Fibroblast of villous mesenchyme (primary cell): Measurements from ENCODE around the gene PLAC8. TPM values are rescaled to one million over a fixed set of nuclear protein-coding genes. Genes with fewer than 3 reads are reported as not detected.
"Not testable (repeated sequence)": the region's sequence is repeated elsewhere in the genome, so short reads cannot be mapped to it uniquely, and the experiment has no call there.

Experiments used
- DNase-seq: peaks from one replicate; pipeline ENCODE4 v3.0.0-alpha.2; 2010; ENCODE audit warnings: low read depth
- H3K4me3 ChIP-seq: 2 replicates; pipeline ENCODE4 v1.5.1; 2011; ENCODE audit warnings: low read depth, mild to moderate bottlenecking, low read length
- CTCF ChIP-seq: IDR thresholded peaks from 2 replicates; pipeline ENCODE4 v1.5.1; 2012; ENCODE audit warnings: low read depth, mild to moderate bottlenecking, low read length; ENCODE audit not compliant: insufficient read depth
- total RNA-seq: library from RNA; depleted of rRNA; stranded (reverse); fragments of >200 nt; gene quantifications from 2 replicates; pipeline ENCODE4 v1.2.3, GENCODE V29; 2012

The PLAC8 gene
- total RNA-seq, 1 donor = 1.3 TPM

GRCh38 chr4:83146841-83147240 lies 32.3 kb upstream of the PLAC8 start:
- TF ChIP-seq CTCF = no peak
- no peak overlapping the region for H3K4me3 ChIP-seq
- no peak for DNase-seq

GRCh38 chr4:83145776-83146175 lies 31.2 kb upstream of the PLAC8 start:
- not testable (repeated sequence) for DNase-seq, H3K4me3 ChIP-seq

DNA sequence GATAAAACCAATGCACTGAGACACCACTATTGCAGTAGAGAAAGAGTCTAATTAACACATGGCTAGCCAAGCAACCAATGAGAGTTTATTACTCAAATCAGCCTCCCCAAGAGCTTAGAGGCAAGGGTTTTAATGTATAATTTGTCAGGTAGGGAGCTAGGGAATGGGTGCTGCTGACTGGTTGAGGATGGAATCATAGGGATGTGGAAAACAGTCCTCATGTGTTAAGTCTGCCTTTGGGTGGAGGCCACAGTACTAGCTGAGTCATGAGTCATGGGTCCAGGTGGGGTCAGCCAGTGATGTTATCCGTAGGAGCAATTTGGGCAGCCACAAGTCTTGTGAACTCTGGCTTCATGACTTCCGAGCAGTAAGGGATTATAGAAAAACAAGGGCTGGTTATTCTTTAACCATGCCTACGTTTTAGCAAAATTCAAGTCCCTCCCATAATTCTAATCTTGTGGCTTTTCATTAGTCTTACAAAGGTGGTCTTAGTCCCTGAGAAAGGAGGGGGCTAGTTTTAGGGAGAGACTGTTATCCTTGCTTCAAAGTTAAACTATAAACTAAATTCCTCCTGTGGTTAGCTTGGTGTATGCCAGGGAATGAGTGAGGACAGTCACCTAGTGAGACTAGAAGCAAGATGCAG lies 25.1 kb upstream of the PLAC8 start:
- H3K4me3 ChIP-seq = no peak overlapping the region
- TF ChIP-seq CTCF = no peak
- DNase-seq = no peak

- no peak for TF ChIP-seq CTCF
- no peak overlapping the region for H3K4me3 ChIP-seq
- DNase-seq = no peak
Observed at GRCh38 chr4:83138946-83139345, 24.4 kb upstream of the PLAC8 start.

DNA sequence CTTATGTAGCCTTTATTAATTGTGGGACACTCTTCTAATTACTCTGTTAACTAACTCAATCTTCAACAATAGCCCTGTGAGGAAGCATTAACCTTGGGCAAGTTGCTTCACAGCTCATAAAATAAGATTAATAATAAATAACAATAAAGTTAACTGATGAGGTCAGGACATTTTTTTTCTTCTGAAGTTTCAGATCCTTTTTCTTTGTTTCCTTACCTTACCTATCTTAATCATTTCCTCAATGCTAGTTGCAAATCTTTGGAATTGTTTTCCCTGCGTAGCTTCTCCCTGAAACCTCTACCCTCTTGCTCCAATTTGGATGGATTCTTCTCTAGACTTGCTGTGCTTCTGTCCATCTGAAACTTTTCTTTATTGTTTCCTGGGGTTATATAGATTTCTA lies 17.5 kb upstream of the PLAC8 start:
- H3K4me3 ChIP-seq = no peak overlapping the region
- TF ChIP-seq CTCF = no peak
- DNase-seq = no peak

- no peak for DNase-seq
- H3K4me3 ChIP-seq = no peak overlapping the region
- TF ChIP-seq CTCF = no peak
Observed at GRCh38 chr4:83129264-83129663, 14.7 kb upstream of the PLAC8 start.

- TF ChIP-seq CTCF = no peak
- no peak overlapping the region for H3K4me3 ChIP-seq
- peak; percentile 88 for DNase-seq
Observed at GRCh38 chr4:83128240-83128929, 13.9 kb upstream of the PLAC8 start.
